ENCODE data around the gene HAGHL.

HAGHL gene

DNA sequence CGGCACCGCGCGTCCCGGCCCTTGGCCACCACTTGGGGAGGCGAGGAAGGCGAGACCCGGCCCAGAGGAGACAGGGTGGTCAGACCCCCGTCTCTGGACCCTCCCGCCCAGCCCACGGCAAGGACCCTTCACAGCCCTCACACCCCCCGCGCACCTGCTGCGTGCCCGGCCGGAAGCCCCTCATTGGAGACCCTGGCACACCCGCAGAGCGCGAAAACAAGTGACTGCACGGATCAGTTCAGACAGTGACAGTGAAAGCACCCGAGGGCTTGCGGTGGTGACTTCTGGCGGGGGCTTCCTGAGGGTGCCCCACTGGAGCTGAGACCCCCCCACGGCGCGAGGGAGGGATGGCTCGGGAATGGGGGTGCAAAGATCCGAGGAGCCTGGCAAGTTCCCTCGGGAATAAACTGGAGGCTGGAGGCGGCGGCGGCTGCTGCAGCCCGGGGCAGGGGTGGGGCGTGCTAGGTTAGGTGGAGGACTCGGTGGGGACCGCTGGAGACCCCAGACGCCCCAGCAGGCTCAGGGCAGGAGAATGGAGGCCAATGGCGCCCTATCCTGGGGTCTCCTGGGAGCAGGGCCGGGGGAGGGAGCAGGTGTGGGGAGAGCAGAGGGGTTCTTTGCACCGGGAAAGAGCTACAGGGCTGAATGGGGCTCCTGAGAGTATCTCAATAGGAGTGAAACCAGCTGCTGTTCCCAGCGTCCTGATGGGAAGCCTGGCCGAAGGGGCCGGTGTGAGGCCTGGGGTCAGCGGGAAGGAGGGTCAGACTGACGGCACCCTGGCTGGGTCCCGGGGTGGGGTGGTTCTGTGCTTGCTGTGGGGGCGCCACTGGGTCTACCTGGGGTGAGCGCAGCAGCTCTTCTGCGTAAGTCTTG lies 20.5 kb upstream of the HAGHL start:
- DNase-seq (ENCODE audit: low read depth in 2 of 3, low spot score in 1 of 3) = no peak

DNA sequence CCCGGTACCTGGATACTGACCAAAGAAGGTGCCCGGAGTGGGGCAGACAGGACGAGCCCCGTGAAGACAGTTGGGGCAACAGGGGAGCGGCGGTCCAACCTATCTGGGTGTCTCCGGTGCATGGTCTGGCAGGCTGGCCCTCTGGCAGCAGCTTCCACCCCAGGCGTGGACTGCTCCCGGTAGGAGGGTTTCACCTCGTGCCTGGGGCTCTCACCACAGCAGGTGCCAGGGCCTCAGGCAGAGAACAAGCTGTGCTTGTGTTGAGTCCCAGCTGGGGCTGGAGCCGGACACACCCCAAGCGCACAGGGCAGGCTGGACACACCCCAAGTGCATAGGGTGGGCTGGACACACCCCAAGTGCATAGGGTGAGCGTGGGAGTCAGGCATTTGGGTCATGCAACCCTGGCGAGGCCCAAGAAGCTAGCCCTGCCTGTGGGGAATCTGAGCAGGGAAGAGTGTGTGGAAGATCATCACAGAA lies 19.8 kb upstream of the HAGHL start:
- DNase-seq (ENCODE audit: low read depth in 2 of 3, low spot score in 1 of 3) = no peak

DNA sequence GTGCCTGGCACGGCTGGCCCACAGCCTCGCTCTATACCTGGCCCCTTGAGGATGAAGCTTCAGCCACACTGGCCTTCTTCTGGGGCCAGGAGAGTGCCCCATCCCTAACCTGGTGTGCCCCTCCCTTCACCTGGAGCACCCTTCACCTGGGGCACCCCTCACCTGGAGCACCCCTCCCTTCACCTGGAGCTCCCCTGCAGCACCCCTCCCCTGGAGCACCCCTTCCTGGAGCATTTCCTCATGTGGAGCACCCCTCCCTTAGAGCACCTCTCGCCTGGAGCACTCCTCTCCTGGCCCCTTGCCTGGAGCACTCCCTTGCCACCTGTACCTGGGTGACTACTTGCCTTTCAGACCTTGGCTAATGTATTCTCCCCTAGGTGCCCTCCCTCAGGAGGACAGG lies 18.9 kb upstream of the HAGHL start:
- no peak for DNase-seq (ENCODE audit: low read depth in 2 of 3, low spot score in 1 of 3)

DNA sequence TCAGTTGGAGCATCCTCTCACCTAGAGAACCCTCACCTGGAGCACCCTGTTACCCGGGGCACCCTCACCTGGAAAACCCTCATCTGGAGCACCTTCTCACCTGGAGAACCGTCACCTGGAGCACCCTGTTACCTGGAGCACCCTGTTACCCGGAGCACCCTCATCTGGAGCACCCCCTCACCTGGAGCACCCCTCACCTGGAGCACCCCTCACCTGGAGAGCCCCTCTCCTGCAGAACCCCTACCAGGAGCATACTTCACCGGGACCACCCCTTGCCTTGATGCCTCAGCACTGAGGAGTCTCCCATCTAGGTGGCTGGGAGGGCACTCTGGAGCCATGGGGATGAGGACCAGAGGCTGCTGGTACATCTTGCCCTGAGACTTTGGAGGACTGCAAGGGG lies 17.9 kb upstream of the HAGHL start:
- no peak for DNase-seq (ENCODE audit: low read depth in 2 of 3, low spot score in 1 of 3)

DNA sequence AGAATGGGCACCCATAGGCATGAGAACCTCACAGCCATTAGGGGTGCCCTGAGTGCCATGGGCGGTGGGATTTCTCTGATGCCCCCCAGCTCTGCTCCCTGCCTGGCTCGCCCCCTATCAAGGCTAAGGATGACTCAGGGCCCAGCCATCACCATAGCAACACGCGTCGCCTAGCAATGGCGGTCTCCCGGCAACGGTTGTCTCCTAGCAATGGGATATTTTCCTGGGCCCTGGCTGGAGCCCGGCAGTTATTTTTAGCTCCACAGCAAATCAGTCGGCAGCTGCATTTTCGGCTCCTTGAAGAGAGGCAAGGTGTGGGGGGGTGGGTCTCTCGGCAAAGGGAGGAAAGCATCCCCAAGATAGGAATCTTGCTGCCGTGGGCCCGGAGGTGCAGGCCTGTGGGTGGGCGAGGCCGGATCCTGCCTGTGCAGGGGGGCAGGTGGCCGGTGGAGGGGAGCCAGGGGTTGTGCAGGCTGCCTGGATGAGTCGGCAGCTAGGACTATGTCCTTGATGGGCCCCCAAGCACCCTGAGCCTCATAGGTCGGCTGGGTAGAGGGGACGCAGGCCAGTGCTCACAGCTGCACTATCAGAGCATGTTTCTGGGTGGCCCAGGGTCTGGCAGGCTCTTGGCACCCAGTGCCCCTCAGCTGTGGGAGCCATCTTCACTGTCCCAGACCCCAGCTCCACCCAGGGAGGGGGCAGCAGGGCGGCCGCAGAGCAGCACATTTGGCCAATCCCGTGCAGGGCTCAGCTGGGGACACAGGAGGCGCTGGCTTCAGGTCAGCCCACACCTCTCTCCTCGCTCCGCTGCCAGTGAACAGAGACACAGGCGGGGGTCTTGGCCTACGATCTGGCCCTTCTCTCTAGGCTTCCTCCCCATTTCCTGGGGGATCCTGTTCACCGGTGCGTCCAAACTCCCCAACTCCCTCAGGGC lies 17.1 kb upstream of the HAGHL start:
- DNase-seq (ENCODE audit: low read depth in 2 of 3, low spot score in 1 of 3) = no peak

DNA sequence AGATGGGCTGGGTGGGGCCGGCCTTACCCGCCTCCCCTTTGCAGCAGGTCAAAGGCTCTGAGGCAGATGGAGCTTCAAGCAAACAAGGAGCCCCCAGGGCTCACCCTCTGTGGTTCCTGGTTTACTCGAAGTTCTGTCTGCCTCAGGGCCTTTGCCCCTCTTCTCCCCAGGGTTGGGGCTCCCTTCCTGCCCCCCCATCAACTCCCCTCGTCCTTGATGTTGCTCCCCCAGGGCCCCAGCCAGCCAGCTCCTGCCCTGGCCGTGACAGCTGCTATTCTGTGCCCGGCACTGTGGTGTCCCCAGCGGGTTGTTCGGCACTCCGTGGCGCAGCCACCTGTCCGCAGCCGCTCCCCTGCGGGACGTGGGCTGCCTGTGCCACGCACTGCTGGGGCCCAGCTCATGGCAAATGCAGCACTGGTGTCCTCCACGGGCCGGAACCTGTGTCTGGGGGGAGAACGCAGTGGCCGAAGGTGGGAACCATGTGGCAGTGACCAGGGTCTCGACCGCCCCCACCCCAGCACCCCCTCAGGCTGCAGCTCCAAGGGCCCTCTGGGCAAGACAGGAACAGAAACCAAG lies 16.3 kb upstream of the HAGHL start:
- DNase-seq (ENCODE audit: low read depth in 2 of 3, low spot score in 1 of 3) = no peak

DNA sequence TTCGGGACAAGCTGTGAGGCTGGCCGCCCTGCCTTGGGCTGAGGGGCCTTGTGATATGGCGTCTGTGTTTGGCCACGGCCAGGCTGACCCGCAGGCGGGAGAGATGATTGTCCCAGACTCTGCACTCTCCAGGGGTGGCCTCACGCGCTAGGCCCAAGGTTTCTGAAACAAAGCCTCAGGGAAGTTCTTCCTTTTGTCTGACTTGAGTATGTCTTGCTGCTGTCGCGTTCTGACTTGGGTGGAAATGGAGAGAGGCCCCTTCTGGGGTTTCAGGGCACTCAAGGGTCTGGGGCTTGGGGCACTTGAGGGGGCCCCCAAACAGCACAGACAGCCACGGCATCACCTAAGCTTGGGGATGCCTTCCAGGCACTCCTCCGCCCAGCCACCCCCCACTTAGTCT lies 15.8 kb upstream of the HAGHL start:
- no peak for DNase-seq (ENCODE audit: low read depth in 2 of 3, low spot score in 1 of 3)

DNA sequence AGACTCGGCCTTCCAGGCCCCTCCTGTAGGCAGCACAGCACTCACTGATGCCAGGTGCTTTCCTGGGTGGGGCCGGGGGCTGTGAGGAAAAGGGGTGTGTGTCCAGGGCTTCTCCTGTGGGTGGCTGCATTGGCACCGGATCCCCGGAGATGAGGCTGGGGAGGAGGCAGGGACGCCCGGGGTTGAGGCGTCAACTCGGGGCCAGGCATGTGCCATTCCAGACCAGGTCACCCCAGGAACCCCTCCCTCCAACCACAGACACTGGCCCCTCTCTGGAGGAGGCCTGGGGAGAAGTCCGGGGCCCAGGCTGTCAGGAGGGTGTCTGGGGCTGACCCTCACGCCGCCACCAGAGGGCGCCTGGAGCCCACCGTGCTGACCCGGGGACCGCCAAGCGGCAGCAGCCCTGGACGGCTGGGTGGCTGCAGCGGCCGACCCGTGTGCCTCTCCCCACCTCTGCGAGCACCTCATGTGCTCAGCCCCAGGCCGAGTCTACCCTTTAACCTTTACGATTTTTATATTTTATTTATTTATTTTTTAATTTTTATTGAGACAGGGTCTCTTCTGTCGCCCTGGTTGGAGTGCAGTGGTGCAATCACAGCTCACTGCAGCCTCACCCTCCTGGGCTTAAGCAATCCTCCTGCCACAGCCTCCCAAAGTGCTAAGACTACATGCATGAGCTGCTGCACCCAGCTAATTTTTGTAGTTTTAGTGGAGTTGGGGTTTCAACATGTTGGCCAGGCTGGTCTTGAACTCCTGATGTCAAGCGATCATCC lies 15.2 kb upstream of the HAGHL start:
- DNase-seq (ENCODE audit: low read depth in 2 of 3, low spot score in 1 of 3) = peak; percentile 47 to 75 (median 70)

DNA sequence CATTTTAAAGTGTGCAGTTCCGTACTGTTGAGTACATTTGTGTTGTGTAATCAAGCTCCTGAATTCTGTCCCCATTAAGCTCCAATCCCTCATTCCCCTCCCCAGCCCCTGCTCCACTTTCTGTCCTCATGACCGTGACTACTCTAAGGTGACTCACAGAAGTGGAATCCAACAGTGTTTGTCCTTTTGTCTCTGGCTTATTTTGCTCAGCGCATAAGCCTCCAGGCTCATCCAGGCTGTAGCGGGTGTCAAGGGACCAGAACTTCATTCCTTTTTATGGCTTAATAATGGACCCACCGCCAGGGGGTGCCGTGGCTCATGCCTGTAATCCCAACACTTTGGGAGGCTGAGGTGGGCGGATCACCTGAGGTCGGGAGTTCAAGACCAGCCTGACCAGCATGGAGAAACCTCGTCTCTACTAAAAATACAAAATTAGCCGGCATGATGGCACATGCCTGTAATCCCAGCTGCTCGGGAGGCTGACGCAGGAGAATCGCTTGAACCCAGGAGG lies 14.1 kb upstream of the HAGHL start:
- peak; percentile 55 to 64 (median 61) for DNase-seq (ENCODE audit: low read depth in 2 of 3, low spot score in 1 of 3)

DNA sequence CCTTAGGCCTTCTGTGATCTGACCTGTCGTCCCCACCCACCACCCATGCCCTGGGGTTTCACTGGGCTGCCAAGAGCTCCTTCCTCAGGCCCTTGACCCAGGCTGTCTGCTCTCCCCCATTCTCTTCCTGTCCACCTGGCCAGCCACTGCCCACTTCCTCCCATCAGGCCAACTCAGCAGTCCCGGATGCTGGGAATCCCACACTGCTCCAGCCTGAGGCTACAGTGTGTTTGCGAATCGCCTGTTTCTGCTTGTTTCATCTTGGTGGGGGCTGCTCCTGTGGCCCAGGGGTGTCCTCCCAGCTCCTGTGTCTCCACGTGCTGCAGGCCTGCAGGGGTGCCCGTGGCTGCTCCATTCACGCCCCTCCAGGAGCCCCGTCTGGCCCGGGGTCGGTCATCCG lies 12.8 kb upstream of the HAGHL start:
- no peak for DNase-seq (ENCODE audit: low read depth in 2 of 3, low spot score in 1 of 3)

DNA sequence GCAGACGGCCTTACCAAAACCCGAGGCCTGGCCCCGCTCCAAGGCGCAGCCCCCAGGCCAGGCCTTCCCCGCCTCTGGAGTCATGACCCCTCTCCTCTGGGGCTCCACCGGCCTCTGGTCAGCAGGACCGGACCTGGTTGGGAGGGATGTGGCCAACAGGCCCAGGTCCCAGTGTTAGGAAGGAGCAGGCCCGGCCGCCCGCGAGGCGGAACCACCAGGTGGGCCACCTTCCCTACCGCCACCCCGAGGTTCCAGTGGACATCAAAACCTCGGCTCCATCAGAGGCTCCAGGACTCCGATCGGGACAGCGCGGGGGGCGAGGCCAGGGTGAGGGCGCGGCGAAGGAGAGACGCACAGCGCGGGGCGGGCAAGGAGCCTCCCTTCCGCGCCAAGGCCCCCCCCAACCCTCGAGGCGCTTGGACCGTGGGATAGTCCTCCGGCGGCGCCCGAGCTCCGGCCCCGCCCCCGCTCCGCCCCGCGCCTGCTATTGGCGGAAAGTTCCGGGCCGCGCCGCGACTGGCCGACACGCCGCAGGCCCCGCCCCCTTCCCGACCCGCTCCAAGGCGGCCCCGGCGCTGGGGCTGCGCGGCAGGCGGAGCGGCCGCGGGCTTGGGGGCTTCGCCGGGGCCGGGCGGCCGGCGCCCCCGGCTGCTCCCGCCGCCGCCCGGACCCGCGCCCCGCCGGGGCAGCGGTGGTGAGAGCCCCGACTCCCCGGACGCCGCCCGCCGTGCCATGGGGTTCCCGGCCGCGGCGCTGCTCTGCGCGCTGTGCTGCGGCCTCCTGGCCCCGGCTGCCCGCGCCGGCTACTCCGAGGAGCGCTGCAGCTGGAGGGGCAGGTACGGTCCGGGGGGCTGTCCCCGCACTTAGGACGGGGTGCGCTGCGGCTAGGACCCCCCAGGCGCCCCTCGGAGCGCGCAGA lies 12.1 kb upstream of the HAGHL start, which contains the start of gene METRN:
METRN (plus strand) TSS at position 561 of the 919 bp plus-strand sequence; CDS start at position 733, 172 bp downstream.
- peak; percentile 71 to 91 (median 86) for DNase-seq (ENCODE audit: low read depth in 2 of 3, low spot score in 1 of 3)

DNA sequence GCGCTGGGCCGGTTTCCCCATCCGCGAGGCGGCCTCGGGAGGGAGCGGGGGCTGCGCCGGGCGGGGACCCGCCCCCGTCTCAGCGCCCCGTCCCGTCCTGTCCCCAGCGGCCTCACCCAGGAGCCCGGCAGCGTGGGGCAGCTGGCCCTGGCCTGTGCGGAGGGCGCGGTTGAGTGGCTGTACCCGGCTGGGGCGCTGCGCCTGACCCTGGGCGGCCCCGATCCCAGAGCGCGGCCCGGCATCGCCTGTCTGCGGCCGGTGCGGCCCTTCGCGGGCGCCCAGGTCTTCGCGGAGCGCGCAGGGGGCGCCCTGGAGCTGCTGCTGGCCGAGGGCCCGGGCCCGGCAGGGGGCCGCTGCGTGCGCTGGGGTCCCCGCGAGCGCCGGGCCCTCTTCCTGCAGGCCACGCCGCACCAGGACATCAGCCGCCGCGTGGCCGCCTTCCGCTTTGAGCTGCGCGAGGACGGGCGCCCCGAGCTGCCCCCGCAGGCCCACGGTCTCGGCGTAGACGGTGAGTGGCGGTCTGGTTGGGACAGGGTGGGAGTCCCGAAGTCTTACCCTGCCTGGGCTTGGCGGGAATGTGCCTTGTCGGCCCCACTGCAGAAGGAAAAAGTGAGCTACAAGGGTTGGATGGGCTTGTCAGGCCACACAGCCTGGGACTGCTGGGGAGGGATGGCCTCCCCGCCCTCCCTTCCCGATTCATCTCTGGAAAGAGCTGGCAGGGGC lies 11.3 kb upstream of the HAGHL start:
- DNase-seq (ENCODE audit: low read depth in 2 of 3, low spot score in 1 of 3) = no peak

DNA sequence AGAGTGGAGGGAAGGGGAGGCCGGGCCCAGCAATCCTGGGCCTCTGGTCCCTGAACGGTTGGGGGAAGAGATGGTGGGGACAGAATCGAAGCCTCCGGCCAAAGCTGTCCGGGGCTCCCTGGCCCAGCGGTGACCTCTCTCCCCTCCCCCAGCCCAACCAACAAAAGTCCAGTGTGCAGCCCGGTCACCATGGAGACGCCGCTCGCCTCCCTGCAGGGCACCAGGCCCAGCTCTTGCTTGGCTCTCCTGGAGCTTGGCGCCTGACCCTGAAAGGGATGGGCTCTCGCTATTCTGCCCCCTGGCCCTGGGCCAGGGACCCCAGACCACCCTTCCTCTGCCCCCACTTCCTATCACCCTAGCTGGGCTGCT lies 10.7 kb upstream of the HAGHL start:
- no peak for DNase-seq (ENCODE audit: low read depth in 2 of 3, low spot score in 1 of 3)

DNA sequence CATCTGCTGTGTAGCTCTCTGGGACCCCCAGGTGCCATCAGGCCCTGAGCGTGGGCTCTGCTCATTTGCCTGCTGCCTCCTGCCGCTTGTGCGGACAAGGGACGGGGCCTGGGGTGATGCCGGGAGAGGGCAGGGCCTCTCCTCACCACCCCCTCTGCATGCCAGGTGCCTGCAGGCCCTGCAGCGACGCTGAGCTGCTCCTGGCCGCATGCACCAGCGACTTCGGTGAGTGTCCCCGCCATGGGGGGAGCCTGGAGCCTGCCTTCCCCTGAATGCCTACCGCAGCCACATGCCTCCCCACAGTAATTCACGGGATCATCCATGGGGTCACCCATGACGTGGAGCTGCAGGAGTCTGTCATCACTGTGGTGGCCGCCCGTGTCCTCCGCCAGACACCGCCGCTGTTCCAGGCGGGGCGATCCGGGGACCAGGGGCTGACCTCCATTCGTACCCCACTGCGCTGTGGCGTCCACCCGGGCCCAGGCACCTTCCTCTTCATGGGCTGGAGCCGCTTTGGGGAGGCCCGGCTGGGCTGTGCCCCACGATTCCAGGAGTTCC lies 10.1 kb upstream of the HAGHL start:
- no peak for DNase-seq (ENCODE audit: low read depth in 2 of 3, low spot score in 1 of 3)

DNA sequence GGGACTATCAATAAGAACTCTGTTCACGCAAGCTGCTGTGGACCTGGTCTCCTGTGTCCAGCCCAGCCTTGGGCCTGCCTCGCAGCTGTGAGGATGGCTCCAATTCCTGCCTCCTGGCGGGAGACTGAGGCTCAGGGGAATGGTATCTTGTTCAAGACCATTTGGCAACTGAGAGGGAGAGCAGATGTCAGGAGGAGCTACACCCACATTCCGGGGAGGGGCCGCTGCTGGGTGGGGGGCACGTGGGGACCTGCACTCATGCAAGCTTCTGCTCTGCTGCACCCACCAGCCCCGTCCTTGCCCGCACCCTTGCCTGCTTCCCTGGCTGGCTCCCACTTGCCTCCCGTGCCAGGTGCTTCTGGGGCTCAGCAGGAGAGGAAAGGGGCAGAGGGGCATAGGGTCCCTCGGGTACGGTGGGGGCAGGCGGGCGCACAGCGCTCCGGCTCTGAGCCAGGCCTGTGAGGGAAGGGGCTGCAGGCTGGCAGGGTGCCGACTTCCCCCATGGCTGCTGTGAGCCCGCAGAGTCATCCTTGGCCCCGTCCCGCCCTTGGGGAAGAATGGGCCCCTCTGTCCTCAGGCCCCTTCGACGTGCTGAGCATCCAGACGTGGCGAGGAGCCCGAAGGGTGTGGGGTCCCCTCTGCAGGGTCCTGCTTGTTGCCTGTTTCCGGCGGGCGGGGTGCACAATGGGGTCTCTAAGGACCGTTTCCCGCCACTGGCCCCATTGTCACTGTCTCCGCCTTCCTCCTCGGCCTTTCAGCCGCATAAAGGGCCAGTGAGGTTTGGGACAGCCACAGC lies 9.3 kb upstream of the HAGHL start:
- DNase-seq (ENCODE audit: low read depth in 2 of 3, low spot score in 1 of 3) = no peak

DNA sequence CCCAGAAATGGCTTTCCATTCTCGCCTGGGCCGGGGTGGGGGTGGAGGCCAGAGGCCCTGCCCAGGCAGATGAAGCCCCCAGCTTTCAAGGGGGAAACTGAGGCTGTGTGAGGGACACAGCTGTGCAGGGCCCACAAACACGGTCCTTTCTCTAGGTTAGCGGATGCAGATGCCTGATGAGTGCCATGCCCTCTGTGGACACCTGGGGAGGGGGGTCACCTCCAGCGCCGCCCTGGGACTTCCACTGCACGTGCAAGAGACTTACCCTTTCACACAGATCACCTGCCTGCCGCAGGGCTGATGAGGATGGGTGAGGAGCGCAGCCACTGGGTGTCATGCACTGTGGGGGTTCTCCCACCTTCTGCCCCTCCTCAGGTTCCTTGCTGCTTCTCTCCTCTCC lies 8.5 kb upstream of the HAGHL start:
- DNase-seq (ENCODE audit: low read depth in 2 of 3, low spot score in 1 of 3) = no peak

DNA sequence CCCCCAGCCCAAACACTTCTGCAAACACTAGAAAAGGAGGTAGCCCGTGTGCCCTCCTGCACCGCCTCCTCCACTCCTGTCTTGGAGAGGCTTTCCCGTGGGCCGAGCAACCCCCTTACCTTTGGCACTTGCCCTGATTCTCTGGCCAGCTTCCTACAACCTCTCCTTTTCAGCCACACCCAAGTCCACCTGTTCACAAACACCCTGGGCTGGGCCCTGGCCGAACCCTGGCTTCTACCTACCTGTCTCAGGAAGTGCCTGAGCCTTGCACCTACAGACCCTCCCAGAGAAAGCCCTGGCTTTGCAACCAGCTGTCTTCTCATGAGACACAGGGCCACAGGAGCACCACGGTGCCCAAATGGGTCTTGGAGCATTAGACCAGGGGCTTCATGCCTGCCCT lies 8.0 kb upstream of the HAGHL start:
- no peak for DNase-seq (ENCODE audit: low read depth in 2 of 3, low spot score in 1 of 3)
